GM12865 (cell line): Measurements from ENCODE around the gene SMURF2.

Experiments
- DNase-seq: peaks from one replicate; pipeline ENCODE4 v3.0.0; 2010; ENCODE audit warnings: low read depth
- H3K4me3 ChIP-seq: 2 replicates; pipeline ENCODE4 v1.5.1; 2011; ENCODE audit warnings: mild to moderate bottlenecking, low read depth, low read length, control low read depth
- CTCF ChIP-seq: IDR thresholded peaks from 2 replicates; pipeline ENCODE4 v1.5.1; 2011; ENCODE audit warnings: low read length, control low read depth, low read depth, inconsistent platforms; ENCODE audit not compliant: insufficient read depth; ENCODE audit errors: missing control alignments

Gene SMURF2

GRCh38 chr17:64573214-64573613 is 88.9 kb downstream of the SMURF2 start:
- no peak for TF ChIP-seq CTCF
- no peak for DNase-seq
- H3K4me3 ChIP-seq = no peak overlapping the region

- H3K4me3 ChIP-seq = no peak overlapping the region
- no peak for DNase-seq
- TF ChIP-seq CTCF = no peak
Observed at GRCh38 chr17:64572682-64573154, 89.4 kb downstream of the SMURF2 start.

GRCh38 chr17:64571746-64572145 is 90.4 kb downstream of the SMURF2 start:
- TF ChIP-seq CTCF = no peak
- no peak overlapping the region for H3K4me3 ChIP-seq
- no peak for DNase-seq

GRCh38 chr17:64565563-64565962 is 96.5 kb downstream of the SMURF2 start:
- no peak for DNase-seq
- no peak for TF ChIP-seq CTCF
- H3K4me3 ChIP-seq = no peak overlapping the region

- no peak for DNase-seq
- H3K4me3 ChIP-seq = no peak overlapping the region
- TF ChIP-seq CTCF = no peak
Observed at GRCh38 chr17:64564098-64564497, 98.0 kb downstream of the SMURF2 start.

GRCh38 chr17:64555281-64555680 is 106.8 kb downstream of the SMURF2 start:
- no peak overlapping the region for H3K4me3 ChIP-seq
- DNase-seq = no peak
- no peak for TF ChIP-seq CTCF

GRCh38 chr17:64554028-64554637 is 108.0 kb downstream of the SMURF2 start:
- TF ChIP-seq CTCF = no peak
- no peak overlapping the region for H3K4me3 ChIP-seq
- DNase-seq = no peak
